ENCODE results near the gene RHAG. TPM values are rescaled to one million over a fixed set of nuclear protein-coding genes. Genes with fewer than 3 reads are reported as not detected.

The RHAG gene
- total RNA-seq, 1 experiment from 2014 or later, result not detected

- Histone ChIP-seq H2BK12ac (ENCODE audit: insufficient read length, low read depth, low read length) (no peak overlapping the region), H3K9me3 (ENCODE audit: control insufficient read depth, low read depth, low read length) (no peaks in the 10 kb centered on the region), H2BK5ac (ENCODE audit: insufficient read length, low read length) (no peak overlapping the region), H2BK15ac (ENCODE audit: low read depth, low read length) (no peak overlapping the region), H4K91ac (ENCODE audit: insufficient read length, low read depth, low read length) (no peak overlapping the region), H3K4me1 (ENCODE audit: insufficient read depth, low read length) (peaks cover 3% of the 10 kb centered on the region; the same call in 1 of the 2 replicates), H3K23me2 (ENCODE audit: insufficient read length, low read depth, low read length, poor library complexity, severe bottlenecking) (no peaks in the 10 kb centered on the region), H3K79me1 (ENCODE audit: insufficient read depth, low read depth, low read length, poor library complexity, severe bottlenecking) (no peaks in the 10 kb centered on the region), H3K56ac (ENCODE audit: insufficient read length, low read depth, low read length) (no peak overlapping the region), H2BK20ac (ENCODE audit: low read depth, low read length, poor library complexity, severe bottlenecking) (no peak overlapping the region), H3K4ac (ENCODE audit: low read depth, low read length) (no peak overlapping the region), H3K9ac (ENCODE audit: extremely low read depth, insufficient read length, low read length) (no peak overlapping the region), H3K14ac (ENCODE audit: insufficient read depth, low read length) (no peak overlapping the region), H3T11ph (ENCODE audit: low read length) (no peak overlapping the region), H3K79me2 (ENCODE audit: insufficient read depth, low read length) (no peaks in the 10 kb centered on the region), H2AFZ (ENCODE audit: low read length) (no peak overlapping the region), H3K18ac (ENCODE audit: insufficient read length, low read depth, low read length) (no peak overlapping the region), H4K8ac (replicated peaks; ENCODE audit: insufficient read length, low read depth, low read length) (no peak overlapping the region), H4K20me1 (ENCODE audit: control insufficient read depth, insufficient read depth, insufficient read length) (no peaks in the 10 kb centered on the region), H4K5ac (ENCODE audit: insufficient read length, low read depth, low read length) (no peak overlapping the region), H2AK5ac (ENCODE audit: insufficient read length, low read length) (no peak overlapping the region), H3K4me2 (ENCODE audit: insufficient read depth, insufficient read length, low read length) (no peak overlapping the region), H3K27me3 (ENCODE audit: insufficient read depth, low read length) (no peaks in the 10 kb centered on the region), H2BK120ac (ENCODE audit: low read depth, low read length, poor library complexity, severe bottlenecking) (no peak overlapping the region), H3K23ac (ENCODE audit: insufficient read length, low read depth, low read length) (no peak overlapping the region), H3K27ac (ENCODE audit: insufficient read length, low read depth, low read length) (no peak overlapping the region)
- TF ChIP-seq, protein P1, sequence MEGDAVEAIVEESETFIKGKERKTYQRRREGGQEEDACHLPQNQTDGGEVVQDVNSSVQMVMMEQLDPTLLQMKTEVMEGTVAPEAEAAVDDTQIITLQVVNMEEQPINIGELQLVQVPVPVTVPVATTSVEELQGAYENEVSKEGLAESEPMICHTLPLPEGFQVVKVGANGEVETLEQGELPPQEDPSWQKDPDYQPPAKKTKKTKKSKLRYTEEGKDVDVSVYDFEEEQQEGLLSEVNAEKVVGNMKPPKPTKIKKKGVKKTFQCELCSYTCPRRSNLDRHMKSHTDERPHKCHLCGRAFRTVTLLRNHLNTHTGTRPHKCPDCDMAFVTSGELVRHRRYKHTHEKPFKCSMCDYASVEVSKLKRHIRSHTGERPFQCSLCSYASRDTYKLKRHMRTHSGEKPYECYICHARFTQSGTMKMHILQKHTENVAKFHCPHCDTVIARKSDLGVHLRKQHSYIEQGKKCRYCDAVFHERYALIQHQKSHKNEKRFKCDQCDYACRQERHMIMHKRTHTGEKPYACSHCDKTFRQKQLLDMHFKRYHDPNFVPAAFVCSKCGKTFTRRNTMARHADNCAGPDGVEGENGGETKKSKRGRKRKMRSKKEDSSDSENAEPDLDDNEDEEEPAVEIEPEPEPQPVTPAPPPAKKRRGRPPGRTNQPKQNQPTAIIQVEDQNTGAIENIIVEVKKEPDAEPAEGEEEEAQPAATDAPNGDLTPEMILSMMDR (conservative IDR thresholded peaks at IDR 0.05), result peak; percentile 41; the same call in 1 of the 3 replicates
- Mint-ChIP-seq H3K4me1 (peaks cover 26 to 30% of the 10 kb centered on the region in 2 experiments), H3K27ac (peak overlapping the region in 2 of 3 experiments; percentile 36 to 44; a peak in 1 of 7 replicates), H3K9me3 (peaks cover 2% of the 10 kb centered on the region in 2 experiments; a peak in 2 of 5 replicates), H3K4me3 (no peak overlapping the region), H3K36me3 (ENCODE audit: insufficient read depth in 1 of 3, low read depth in 3 of 3) (no peaks in the 10 kb centered on the region; a peak in 2 of 7 replicates), H3K27me3 (ENCODE audit: low read depth) (no peaks in the 10 kb centered on the region)
- DNase-seq, result no peak
These were observed 29.2 kb downstream of the RHAG start for GRCh38 chr6:49607391-49607982.
